ENCODE measurements around the gene LMO2. TPM values are rescaled to one million over a fixed set of nuclear protein-coding genes. Genes with fewer than 3 reads are reported as not detected.
"Not testable (repeated sequence)": the region's sequence is repeated elsewhere in the genome, so short reads cannot be mapped to it uniquely, and the experiment has no call there.

Gene LMO2
- total RNA-seq, result not detected

DNA sequence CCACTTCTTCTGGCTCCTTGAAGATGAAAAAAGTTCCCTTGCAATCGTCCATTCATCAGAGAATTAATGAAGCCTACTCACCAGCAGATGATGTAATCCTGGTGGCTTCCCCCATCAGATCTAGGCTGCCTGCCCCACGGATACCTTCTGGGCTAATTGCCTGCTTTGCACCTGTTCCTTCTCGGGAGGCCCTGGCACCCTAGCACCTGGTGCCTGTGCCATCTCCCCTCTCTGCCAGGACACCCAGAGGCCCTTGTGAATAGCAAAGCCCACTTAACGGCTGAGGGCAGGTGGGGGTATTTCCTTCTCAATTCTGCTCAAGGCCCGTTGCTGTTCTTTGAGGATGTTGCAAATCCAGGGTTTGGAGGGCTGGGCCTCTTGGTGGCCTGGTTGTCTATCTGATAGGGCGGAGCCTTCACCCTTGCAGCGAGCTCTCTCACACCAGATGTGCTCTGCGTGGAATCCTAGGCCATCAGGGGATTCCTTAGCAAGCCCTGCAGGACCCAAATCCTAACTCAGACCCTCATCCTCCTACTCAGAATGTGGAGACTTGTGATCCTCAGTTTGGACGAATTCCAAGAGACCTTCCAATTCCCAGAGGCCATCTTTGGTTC lies at the start of gene LMO2:
TSS of gene LMO2 (minus strand) at position 363 of the 614 bp plus-strand sequence. CDS start 22,360 bp downstream, outside the sequence.
- Mint-ChIP-seq H3K36me3 (peaks cover 2% of the 10 kb centered on the region), H3K4me1 (ENCODE audit: low read depth) (peaks cover 31% of the 10 kb centered on the region), H3K27me3 (peaks cover 80% of the 10 kb centered on the region), H3K4me3 (no peak within 1 kb of the TSS), H3K9me3 (peaks cover 3% of the 10 kb centered on the region), H3K27ac (no peak within 1 kb of the TSS)
- DNase-seq, result no peak
- ChIA-PET CTCF (no interaction called here), POLR2A (no interaction called here)
- intact Hi-C loops (cut with micrococcal nuclease), result loop anchor here (5.0 to 10.0 kb wide), 2 partner anchors 155 to 877 kb away; partner anchors contain the start of genes CD59 and DEPDC7

DNA sequence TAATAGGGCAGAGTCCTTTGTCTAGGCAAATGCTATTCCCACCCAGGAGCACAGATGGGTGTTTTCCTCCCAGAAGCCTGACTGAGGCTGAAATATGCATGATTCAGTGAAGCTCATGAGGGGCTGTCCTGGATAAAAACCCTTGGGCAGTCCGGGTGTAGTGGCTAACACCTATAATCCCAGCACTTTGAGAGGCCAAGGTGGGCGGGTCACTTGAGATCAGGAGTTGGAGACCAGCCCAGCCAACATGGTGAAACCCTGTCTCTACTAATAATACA lies 48.6 kb upstream of the LMO2 start:
- POLR2A ChIA-PET, result no interaction called here
- no peak for DNase-seq
- CTCF ChIA-PET, result no interaction called here
- H3K36me3 Mint-ChIP-seq, result no peaks in the 10 kb centered on the region
- H3K9me3 Mint-ChIP-seq, result no peaks in the 10 kb centered on the region
- no peaks in the 10 kb centered on the region for H3K4me1 Mint-ChIP-seq (ENCODE audit: low read depth)
- H3K4me3 Mint-ChIP-seq, result no peak overlapping the region
- no peak overlapping the region for H3K27ac Mint-ChIP-seq
- intact Hi-C loops (cut with micrococcal nuclease), result no loop called here
- peaks cover 1% of the 10 kb centered on the region for H3K27me3 Mint-ChIP-seq

DNA sequence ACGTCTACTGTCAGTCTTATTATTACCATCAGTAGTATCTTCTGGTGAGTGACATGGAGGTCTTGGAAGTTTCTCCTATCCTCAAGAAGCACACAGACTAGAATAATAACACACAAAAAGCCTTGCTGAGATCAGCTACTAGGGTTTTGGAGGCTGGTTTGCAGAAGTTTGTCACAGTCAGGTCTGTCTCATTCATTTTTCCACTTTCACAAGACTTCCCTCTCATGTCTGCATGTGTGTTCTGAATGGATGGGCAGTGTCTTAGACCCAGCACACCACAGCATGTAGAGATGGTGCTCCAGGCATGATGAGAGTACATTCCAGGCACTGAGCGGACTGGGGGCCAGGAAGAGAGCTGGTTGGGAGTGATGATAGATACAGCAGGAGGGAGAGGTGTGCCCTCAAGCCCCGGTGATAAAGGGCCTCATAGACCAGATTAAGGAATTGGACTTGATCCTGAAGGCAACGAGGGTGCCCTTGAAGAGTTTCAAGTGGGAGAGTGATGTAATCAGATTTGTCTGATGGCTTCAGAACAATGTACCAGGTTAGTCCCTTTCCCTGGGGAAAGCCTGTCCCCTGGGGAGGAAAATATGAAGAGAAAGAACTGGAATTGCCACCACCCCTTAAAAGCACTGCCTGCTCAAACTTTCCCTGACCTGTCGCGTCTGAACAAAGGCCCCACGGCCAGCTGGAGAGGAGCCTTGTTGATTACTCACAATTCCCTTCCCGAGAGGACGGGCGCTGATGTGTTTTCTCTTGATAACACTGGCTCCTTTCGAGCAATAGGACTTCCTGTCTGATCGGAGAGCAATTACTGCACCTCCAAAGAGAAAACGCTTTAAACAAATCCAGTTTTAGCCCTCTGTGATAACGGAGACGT lies 45.1 kb upstream of the LMO2 start:
- DNase-seq, result no peak
- H3K27ac Mint-ChIP-seq, result no peak overlapping the region
- H3K27me3 Mint-ChIP-seq, result peaks cover 1% of the 10 kb centered on the region
- H3K9me3 Mint-ChIP-seq, result peaks cover 10% of the 10 kb centered on the region
- POLR2A ChIA-PET, result no interaction called here
- no peaks in the 10 kb centered on the region for H3K36me3 Mint-ChIP-seq
- intact Hi-C loops (cut with micrococcal nuclease), result no loop called here
- no peaks in the 10 kb centered on the region for H3K4me1 Mint-ChIP-seq (ENCODE audit: low read depth)
- CTCF ChIA-PET, result no interaction called here
- no peak overlapping the region for H3K4me3 Mint-ChIP-seq

DNA sequence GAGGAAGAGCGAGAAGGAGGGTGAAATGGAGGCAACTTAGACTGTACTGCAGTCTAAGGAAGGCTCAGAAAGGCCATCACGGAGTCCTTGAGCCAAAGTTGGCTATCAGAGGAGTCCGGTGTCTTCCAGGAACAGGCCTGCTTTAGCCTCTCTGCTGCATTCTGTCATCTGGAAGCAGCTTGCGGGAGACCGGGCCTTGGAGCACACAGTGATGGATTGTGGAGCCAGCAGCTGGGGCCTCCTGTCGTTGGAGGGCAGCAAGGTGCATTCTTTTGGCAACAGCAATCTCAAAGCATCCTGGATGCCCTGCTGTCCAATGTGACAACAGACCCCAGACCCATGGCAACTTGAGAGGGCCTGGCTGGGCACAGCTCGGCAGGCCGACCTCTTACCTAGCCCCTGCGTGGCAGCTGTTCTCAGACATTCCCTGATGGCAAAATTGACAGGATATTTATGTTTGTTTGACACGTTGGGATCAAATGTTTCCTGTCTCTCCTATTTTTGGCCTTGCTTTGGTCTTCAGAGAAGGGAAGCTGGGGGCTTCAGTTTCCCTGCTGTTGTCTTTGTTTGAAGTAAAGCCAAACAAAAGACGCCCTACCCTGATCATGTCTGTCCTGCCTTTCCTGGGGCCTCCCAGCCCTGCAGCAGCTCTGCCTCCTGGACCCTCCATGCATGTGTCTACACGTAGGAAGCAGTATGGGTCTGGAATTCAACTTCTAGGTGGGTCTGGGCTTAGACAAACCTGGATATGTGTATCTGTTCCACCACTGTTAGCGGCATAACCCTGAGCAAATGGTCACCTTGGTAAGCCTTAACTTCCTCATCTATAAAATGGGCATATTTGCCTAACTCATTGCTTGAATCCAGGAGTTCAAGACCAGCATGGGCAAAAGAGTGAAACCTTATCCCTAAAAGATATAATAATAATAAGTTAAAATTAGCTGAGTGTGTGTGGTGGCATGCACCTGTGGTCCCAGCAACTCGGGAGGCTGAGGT lies 43.9 kb upstream of the LMO2 start:
- no peaks in the 10 kb centered on the region for H3K36me3 Mint-ChIP-seq
- peaks cover 18% of the 10 kb centered on the region for H3K9me3 Mint-ChIP-seq
- H3K27me3 Mint-ChIP-seq, result peaks cover 4% of the 10 kb centered on the region
- CTCF ChIA-PET, result no interaction called here
- no peak overlapping the region for H3K27ac Mint-ChIP-seq
- no peak overlapping the region for H3K4me3 Mint-ChIP-seq
- POLR2A ChIA-PET, result no interaction called here
- DNase-seq, result no peak
- intact Hi-C loops (cut with micrococcal nuclease), result no loop called here
- H3K4me1 Mint-ChIP-seq (ENCODE audit: low read depth), result no peaks in the 10 kb centered on the region

DNA sequence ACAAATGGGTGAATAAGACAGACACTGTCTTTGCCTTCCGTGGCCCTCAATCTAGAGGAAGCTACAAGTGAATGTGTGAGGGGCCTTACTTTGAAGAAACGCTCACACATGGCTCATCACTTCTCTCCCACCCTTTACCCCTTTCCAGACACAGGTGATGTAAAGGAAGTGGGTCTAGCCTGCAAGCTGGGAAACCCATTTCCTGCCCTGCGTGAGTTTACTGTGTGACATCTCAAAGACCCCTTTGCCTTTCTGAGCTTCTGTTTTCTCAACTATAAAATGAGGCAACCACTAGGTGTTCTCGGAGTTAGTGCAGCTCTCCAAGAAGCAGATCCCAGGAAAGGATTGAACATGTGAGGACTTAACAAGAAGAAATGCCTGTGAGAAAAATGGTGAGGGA lies 43.1 kb upstream of the LMO2 start:
- Mint-ChIP-seq H3K27me3 (peaks cover 4% of the 10 kb centered on the region), H3K9me3 (peaks cover 18% of the 10 kb centered on the region), H3K4me1 (ENCODE audit: low read depth) (no peaks in the 10 kb centered on the region), H3K4me3 (no peak overlapping the region), H3K36me3 (no peaks in the 10 kb centered on the region), H3K27ac (no peak overlapping the region)
- DNase-seq, result no peak
- POLR2A ChIA-PET, result no interaction called here
- CTCF ChIA-PET, result no interaction called here
- intact Hi-C loops (cut with micrococcal nuclease), result no loop called here

DNA sequence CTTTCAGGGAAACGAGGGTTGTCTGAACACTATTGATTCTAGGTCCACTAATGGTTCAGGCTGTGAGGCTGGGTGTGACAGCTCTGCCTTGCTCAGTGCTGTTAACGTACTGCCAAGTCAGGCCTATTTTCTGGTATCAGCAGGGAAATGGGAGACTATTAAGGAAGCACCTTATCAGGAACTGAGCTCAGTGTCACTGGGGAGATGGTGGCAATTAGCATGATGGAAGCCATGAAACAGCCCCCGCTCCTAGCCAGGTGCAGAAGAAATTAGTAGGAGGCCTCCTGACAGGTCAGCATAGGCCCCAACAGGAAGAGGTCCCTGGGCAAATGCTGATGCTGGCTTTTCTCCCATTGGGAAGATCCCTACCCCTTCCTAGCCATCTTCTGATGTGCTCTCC lies 42.6 kb upstream of the LMO2 start:
- CTCF ChIA-PET, result no interaction called here
- peaks cover 18% of the 10 kb centered on the region for H3K9me3 Mint-ChIP-seq
- H3K4me3 Mint-ChIP-seq, result no peak overlapping the region
- no peaks in the 10 kb centered on the region for H3K36me3 Mint-ChIP-seq
- no peaks in the 10 kb centered on the region for H3K4me1 Mint-ChIP-seq (ENCODE audit: low read depth)
- POLR2A ChIA-PET, result no interaction called here
- no peak overlapping the region for H3K27ac Mint-ChIP-seq
- H3K27me3 Mint-ChIP-seq, result peaks cover 4% of the 10 kb centered on the region
- no peak for DNase-seq
- intact Hi-C loops (cut with micrococcal nuclease), result no loop called here

DNA sequence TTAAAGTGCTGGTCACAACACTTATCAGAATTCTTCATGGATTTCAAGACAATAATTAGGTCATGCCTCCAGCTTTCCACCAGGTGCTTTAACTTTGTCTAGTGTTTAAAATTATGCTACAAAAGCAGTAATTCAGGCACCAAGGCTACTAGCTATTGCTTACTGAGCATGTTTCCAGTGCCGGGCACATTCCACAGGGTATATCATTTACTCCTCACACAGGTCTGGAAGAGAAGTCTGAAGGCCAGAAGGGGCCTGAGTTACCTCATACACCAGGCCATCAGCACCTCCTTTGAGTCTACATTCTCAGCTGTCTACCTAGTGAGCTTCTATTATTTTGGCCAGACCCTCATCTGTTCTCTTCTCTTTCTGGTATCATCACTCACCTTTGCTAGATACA lies 41.7 kb upstream of the LMO2 start:
- Mint-ChIP-seq H3K36me3 (no peaks in the 10 kb centered on the region), H3K27me3 (peaks cover 6% of the 10 kb centered on the region)
- intact Hi-C loops (cut with micrococcal nuclease), result no loop called here

DNA sequence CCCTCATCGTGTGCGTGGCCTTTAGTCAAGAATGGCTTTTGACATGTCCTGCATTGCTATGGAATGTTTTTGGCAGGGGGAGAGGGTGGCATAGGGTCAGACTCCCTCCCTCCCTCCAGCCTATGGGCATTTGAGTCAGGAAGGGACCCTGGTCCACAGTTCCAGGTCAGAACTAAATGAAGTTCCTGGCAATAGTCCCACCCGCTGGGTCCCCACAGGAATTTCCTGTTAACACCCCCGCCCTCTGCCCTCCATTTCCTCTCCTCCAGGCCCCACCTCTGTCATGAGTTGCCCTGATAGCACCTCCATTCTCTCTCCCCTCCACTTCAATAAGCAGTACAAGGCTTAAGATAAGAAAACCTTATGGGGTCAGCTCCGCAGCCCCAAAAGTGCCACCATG lies 40.8 kb upstream of the LMO2 start:
- ChIA-PET CTCF (no interaction called here), POLR2A (no interaction called here)
- DNase-seq, result no peak
- Mint-ChIP-seq H3K36me3 (no peaks in the 10 kb centered on the region), H3K4me3 (no peak overlapping the region), H3K27ac (no peak overlapping the region), H3K27me3 (peaks cover 6% of the 10 kb centered on the region), H3K4me1 (ENCODE audit: low read depth) (no peaks in the 10 kb centered on the region), H3K9me3 (peaks cover 18% of the 10 kb centered on the region)
- intact Hi-C loops (cut with micrococcal nuclease), result no loop called here

More for the DNA sequence above, 41.7 kb upstream of the LMO2 start:
- Mint-ChIP-seq H3K27ac (no peak overlapping the region), H3K4me3 (no peak overlapping the region), H3K9me3 (peaks cover 18% of the 10 kb centered on the region), H3K4me1 (ENCODE audit: low read depth) (no peaks in the 10 kb centered on the region)
- no peak for DNase-seq
- POLR2A ChIA-PET, result no interaction called here
- CTCF ChIA-PET, result interaction anchor here (0.6 kb wide), 2 partner anchors 42 to 583 kb away, joined by 3 read pairs; no protein-coding TSS in a partner anchor

DNA sequence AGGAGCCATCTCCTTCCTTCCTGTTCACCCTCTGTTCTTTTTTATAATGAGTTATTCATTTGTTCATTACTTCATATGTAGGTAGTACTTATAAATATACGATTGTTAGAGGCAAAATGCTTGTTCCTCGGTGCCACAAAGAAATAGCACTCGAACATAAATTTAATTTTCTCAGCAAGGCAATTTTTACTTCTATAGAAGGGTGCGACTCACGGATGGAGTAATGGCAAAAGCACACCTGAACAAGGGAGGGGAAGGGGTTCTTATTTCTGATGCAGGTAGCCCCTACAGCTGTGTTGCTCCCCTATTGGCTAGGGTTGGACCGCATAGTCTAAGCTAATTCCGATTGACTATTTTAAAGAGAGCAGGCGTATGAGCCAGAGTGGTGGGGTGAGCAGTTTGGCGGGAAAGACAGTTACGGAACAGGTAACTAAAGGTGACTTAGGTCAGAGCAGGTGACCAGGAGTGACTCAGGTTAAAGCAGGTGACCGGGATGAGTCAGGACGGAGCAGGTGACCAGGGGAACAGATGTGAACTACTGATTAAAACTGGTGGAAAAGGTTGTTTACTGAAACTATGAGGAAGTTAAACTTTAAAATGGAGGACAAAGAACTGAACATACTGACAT lies 40.0 kb upstream of the LMO2 start:
- H3K4me1 Mint-ChIP-seq (ENCODE audit: low read depth); H3K27me3 Mint-ChIP-seq; DNase-seq; H3K27ac Mint-ChIP-seq; H3K36me3 Mint-ChIP-seq; CTCF ChIA-PET; H3K4me3 Mint-ChIP-seq; intact Hi-C loops (cut with micrococcal nuclease); POLR2A ChIA-PET: not testable (repeated sequence)
- H3K9me3 Mint-ChIP-seq, result peaks cover 18% of the 10 kb centered on the region

DNA sequence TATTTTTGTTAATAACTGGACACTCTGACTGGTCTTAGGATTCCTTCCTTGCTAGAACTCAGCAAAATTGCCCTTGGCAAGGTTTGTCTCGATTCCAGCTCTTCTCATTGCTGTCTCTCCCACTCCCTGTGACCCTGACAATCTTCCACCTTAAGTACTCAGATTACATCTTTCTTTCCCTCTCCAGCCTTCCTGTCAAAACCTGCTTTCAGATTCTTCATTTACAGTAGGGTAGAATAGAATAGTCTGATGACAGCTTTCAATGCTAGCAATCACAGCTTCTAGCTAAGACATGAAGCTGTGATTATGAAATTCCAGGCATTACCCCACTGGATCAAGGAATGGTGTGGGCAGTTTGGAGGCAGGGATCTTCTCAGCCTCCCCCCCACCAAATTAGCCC lies 39.2 kb upstream of the LMO2 start:
- CTCF ChIA-PET, result interaction anchor here (1.6 kb wide), 1 partner anchor 73 kb away, joined by 6 read pairs; no protein-coding TSS in a partner anchor

DNA sequence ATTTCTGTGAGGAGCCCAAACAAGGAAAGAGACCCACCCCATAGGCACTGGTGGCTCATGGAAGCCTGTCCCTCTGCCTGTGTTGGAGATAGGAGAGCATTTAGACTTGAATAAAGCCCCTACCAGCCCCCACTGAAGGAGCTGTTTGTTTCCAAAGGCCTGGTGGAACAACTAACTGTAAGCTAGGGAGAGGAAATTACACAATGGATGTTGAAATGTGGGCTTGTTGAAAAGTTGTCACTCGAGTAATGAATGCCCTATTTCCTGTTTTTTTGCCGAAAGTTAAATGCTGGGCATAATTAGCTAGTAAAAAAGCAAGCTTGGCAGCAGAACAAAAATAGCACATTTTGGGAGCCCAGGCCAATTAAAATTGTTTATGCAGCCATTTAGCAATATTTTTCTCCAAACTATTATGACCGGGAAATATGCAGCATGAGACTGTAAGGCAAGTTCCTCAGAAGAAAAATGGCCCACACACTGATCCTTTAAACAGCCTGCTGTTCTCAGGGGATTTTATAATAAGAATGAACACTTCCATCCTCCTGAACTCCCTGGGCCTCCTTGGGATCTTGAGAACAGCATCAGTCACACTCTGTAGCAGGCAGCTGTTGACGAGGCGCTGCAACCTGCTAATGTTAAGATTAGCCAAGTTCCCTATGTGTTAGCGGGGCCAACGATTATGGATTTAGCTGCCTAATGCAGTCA lies 38.6 kb upstream of the LMO2 start:
- ChIA-PET CTCF (interaction anchor here (1.6 kb wide), 1 partner anchor 73 kb away, joined by 6 read pairs; no protein-coding TSS in a partner anchor), POLR2A (interaction anchor here (0.6 kb wide), 1 partner anchor 11 kb away, joined by 3 read pairs; no protein-coding TSS in a partner anchor)
- no peak for DNase-seq
- H3K4me1 Mint-ChIP-seq (ENCODE audit: low read depth), result no peaks in the 10 kb centered on the region
- no peak overlapping the region for H3K4me3 Mint-ChIP-seq
- H3K36me3 Mint-ChIP-seq, result no peaks in the 10 kb centered on the region
- intact Hi-C loops (cut with micrococcal nuclease), result no loop called here
- H3K9me3 Mint-ChIP-seq, result peaks cover 18% of the 10 kb centered on the region
- no peak overlapping the region for H3K27ac Mint-ChIP-seq
- peaks cover 15% of the 10 kb centered on the region for H3K27me3 Mint-ChIP-seq

More for the DNA sequence above, 39.2 kb upstream of the LMO2 start:
- Mint-ChIP-seq H3K27ac (no peak overlapping the region), H3K4me3 (no peak overlapping the region), H3K9me3 (peaks cover 18% of the 10 kb centered on the region), H3K4me1 (ENCODE audit: low read depth) (no peaks in the 10 kb centered on the region), H3K36me3 (no peaks in the 10 kb centered on the region), H3K27me3 (peaks cover 13% of the 10 kb centered on the region)
- intact Hi-C loops (cut with micrococcal nuclease), result no loop called here
- POLR2A ChIA-PET, result no interaction called here
- no peak for DNase-seq
